Measurements from ENCODE around the gene ZBTB5. TPM values are rescaled to one million over a fixed set of nuclear protein-coding genes. Genes with fewer than 3 reads are reported as not detected.

Gene ZBTB5
- total and polyA plus RNA-seq, 9 of the 15 experiments (the other 6 are each of a cell fraction or from before 2014, with no cell fraction given) = 2.3 to 43.2 (median 15.5) TPM

DNA sequence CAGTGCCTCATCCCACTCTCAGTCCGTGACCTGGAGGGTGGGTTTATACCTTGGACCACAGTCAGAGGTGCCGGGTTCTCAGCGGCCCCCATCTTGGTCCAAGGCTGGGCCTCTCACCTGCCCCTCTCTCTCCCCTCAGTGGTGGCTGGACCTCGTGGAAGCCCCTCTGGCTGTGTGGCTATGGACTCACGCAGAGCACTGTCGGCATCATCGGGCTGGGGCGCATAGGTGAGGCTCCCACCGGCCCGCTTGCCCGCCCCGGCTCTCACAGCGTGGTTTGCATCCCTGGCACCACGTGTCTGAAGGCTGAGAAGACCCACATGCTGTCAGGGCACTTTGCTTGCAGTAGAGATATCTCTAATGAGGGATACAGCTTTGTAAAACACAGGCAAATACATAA, 36.9 kb downstream of the ZBTB5 start:
- H3K9ac ChIP-seq (ENCODE audit: insufficient read depth in 1 of 2, low read depth in 2 of 2, low read length in 2 of 2) = peak overlapping the region in 1 of 2 experiments; percentile 40; a peak in 1 of 4 replicates
- no peak overlapping the region for H3K27ac ChIP-seq (ENCODE audit: extremely low read depth, low read depth, low read length)
- no peaks in the 10 kb centered on the region for H3K27me3 ChIP-seq (ENCODE audit: control insufficient read depth in 2 of 2, insufficient read depth in 2 of 2, low read length in 2 of 2)
- ChIA-PET CTCF (ENCODE audit: low intra/inter-chr PET ratio) (no interaction called here), POLR2A (no interaction called here)
- DNase-seq (ENCODE audit: extremely low read depth in 1 of 4, low spot score in 3 of 4) (no peak), FAIRE-seq (no peak), ATAC-seq (no peak)
- peaks cover 14% of the 10 kb centered on the region for H4K20me1 ChIP-seq (replicated peaks; ENCODE audit: control insufficient read depth, insufficient read depth, low read length)
- H3K4me3 ChIP-seq = no peak overlapping the region
- BruUV-seq (replicated peaks) = no TSS peak
- H3K9me3 ChIP-seq (replicated peaks; ENCODE audit: control insufficient read depth, insufficient read depth, low read depth, low read length) = no peaks in the 10 kb centered on the region
- TF ChIP-seq, protein P1, sequence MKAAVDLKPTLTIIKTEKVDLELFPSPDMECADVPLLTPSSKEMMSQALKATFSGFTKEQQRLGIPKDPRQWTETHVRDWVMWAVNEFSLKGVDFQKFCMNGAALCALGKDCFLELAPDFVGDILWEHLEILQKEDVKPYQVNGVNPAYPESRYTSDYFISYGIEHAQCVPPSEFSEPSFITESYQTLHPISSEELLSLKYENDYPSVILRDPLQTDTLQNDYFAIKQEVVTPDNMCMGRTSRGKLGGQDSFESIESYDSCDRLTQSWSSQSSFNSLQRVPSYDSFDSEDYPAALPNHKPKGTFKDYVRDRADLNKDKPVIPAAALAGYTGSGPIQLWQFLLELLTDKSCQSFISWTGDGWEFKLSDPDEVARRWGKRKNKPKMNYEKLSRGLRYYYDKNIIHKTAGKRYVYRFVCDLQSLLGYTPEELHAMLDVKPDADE (conservative IDR thresholded peaks at IDR 0.05; ENCODE audit: control insufficient read depth, low read depth, low read length) = no peak
- TF ChIP-seq ZNF785 (CRISPR knock-in tag; IDR thresholded peaks at IDR 0.05) (no peak), DMBX1 (CRISPR knock-in tag; IDR thresholded peaks at IDR 0.05; ENCODE audit: borderline replicate concordance) (no peak), DACH1 (IDR thresholded peaks at IDR 0.05; ENCODE audit: partially characterized antibody) (no peak), RBFOX2 (IDR thresholded peaks at IDR 0.05; ENCODE audit: low read depth, low read length) (peak; percentile 59), HNRNPK (IDR thresholded peaks at IDR 0.05; ENCODE audit: low read depth, low read length, poor library complexity, severe bottlenecking) (no peak), NCOA1 (IDR thresholded peaks at IDR 0.05; ENCODE audit: low read depth) (no peak), POLR2G (IDR thresholded peaks at IDR 0.05; ENCODE audit: low read depth, low read length) (peak; percentile 46; the same call in 1 of the 2 replicates), ZNF586 (CRISPR knock-in tag; conservative IDR thresholded peaks at IDR 0.05) (no peak), TBL1XR1 (IDR thresholded peaks at IDR 0.05; ENCODE audit: low read length in 2 of 2) (no peak)
- TF ChIP-seq, protein P2, sequence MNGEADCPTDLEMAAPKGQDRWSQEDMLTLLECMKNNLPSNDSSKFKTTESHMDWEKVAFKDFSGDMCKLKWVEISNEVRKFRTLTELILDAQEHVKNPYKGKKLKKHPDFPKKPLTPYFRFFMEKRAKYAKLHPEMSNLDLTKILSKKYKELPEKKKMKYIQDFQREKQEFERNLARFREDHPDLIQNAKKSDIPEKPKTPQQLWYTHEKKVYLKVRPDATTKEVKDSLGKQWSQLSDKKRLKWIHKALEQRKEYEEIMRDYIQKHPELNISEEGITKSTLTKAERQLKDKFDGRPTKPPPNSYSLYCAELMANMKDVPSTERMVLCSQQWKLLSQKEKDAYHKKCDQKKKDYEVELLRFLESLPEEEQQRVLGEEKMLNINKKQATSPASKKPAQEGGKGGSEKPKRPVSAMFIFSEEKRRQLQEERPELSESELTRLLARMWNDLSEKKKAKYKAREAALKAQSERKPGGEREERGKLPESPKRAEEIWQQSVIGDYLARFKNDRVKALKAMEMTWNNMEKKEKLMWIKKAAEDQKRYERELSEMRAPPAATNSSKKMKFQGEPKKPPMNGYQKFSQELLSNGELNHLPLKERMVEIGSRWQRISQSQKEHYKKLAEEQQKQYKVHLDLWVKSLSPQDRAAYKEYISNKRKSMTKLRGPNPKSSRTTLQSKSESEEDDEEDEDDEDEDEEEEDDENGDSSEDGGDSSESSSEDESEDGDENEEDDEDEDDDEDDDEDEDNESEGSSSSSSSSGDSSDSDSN (IDR thresholded peaks at IDR 0.05; ENCODE audit: borderline replicate concordance in 1 of 2, low read depth in 2 of 2, low read length in 2 of 2) = no peak
- TF ChIP-seq, protein P3, sequence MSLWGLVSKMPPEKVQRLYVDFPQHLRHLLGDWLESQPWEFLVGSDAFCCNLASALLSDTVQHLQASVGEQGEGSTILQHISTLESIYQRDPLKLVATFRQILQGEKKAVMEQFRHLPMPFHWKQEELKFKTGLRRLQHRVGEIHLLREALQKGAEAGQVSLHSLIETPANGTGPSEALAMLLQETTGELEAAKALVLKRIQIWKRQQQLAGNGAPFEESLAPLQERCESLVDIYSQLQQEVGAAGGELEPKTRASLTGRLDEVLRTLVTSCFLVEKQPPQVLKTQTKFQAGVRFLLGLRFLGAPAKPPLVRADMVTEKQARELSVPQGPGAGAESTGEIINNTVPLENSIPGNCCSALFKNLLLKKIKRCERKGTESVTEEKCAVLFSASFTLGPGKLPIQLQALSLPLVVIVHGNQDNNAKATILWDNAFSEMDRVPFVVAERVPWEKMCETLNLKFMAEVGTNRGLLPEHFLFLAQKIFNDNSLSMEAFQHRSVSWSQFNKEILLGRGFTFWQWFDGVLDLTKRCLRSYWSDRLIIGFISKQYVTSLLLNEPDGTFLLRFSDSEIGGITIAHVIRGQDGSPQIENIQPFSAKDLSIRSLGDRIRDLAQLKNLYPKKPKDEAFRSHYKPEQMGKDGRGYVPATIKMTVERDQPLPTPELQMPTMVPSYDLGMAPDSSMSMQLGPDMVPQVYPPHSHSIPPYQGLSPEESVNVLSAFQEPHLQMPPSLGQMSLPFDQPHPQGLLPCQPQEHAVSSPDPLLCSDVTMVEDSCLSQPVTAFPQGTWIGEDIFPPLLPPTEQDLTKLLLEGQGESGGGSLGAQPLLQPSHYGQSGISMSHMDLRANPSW (CRISPR knock-in tag; IDR thresholded peaks at IDR 0.05) = no peak
- H3K79me2 ChIP-seq (ENCODE audit: control insufficient read depth, insufficient read depth, low read length) = peaks cover 23% of the 10 kb centered on the region
- intact Hi-C loops (cut with micrococcal nuclease) (no loop called here), in situ Hi-C loops (cut with MboI) (no loop called here)
- WGBS (ENCODE audit: insufficient coverage, low coverage, missing lambda C conversion rate) = 93% methylated on average over 13 of the region's 14 CpGs
- H3K4me1 ChIP-seq (replicated peaks in 1 of 2; ENCODE audit: control insufficient read depth in 2 of 2, insufficient read depth in 2 of 2, low read length in 2 of 2) = peaks cover 7 to 25% of the 10 kb centered on the region in 2 experiments; a peak in 4 of 5 replicates
- no peak overlapping the region for H3K4me2 ChIP-seq (ENCODE audit: insufficient read depth, low read length)
- peaks cover 98% of the 10 kb centered on the region for H3K36me3 ChIP-seq (ENCODE audit: control insufficient read depth, insufficient read depth, low read length)
- no peaks in the 10 kb centered on the region for H3K9me1 ChIP-seq (ENCODE audit: control insufficient read depth, insufficient read depth, low read length)
- no peak overlapping the region for H2AFZ ChIP-seq (ENCODE audit: low read depth, low read length)

Measured in K562 (cell line).